HepG2 (cell line): ENCODE results near the gene PLP1. TPM values are rescaled to one million over a fixed set of nuclear protein-coding genes. Genes with fewer than 3 reads are reported as not detected.

Experiments used
- ATAC-seq: fragments of 200-7000 bp; cut with Tn5 transposase; 3 replicates; pipeline ENCODE4 v1.9.1; 2020; ENCODE audit warnings: mild to moderate bottlenecking, moderate library complexity
- BruUV-seq: library from RNA; stranded (reverse); fragments of 400-500 nt; replicated peaks from 2 replicates; lab custom pipeline; 2021; lab: Mats Ljungman, UMichigan
- CTCF ChIA-PET: fragments of 300-600 bp; formaldehyde crosslinking; extraction: SDS; loops from one replicate; lab custom pipeline; 2021; ENCODE audit warnings: low total read pairs, inconsistent platforms, low intra/inter-chr PET ratio; lab: Yijun Ruan, JAX
- POLR2A ChIA-PET: fragments of 350-600 bp; sonication (Branson Sonifier 250); formaldehyde crosslinking; loops from one replicate; lab custom pipeline; 2020; ENCODE audit warnings: antibody characterized with exemption, inconsistent platforms; lab: Yijun Ruan, JAX
- DNase-seq: peaks from one replicate; pipeline ENCODE4 v3.0.0-alpha.2; 2015; ENCODE audit warnings: low spot score
- FAIRE-seq: peaks from 3 replicates; lab custom pipeline; 2011; peaks lifted over from hg19 to GRCh38; lab: Jason Lieb, UNC
- H2AFZ ChIP-seq: one replicate; pipeline ENCODE4 v1.6.1; 2011; ENCODE audit warnings: low read length, inconsistent platforms
- H3K27ac ChIP-seq: fragments of 300-600 bp; 3 replicates; pipeline ENCODE4 v1.8.0; 2011; ENCODE audit warnings: mixed run types, mild to moderate bottlenecking, mixed read lengths, low read length, inconsistent platforms; ENCODE audit not compliant: insufficient read depth; ENCODE audit errors: extremely low read length
- H3K27me3 ChIP-seq, 2 experiments: fragments of 200-600 bp in 1 of 2; 2 replicates in 1 of 2; 3 replicates in 1 of 2; pipeline versions ENCODE4 v1.6.0 to v1.8.0; 2011; ENCODE audit warnings: low read length in 2 of 2, mild to moderate bottlenecking in 2 of 2, moderate library complexity in 2 of 2, inconsistent platforms in 1 of 2; ENCODE audit not compliant: insufficient read depth in 2 of 2, control insufficient read depth in 1 of 2
- H3K36me3 ChIP-seq, 2 experiments: fragments of 200-600 bp in 1 of 2; replicated peaks in 1 of 2; 2 replicates in 1 of 2; 3 replicates in 1 of 2; pipeline versions ENCODE4 v1.5.1 to v1.8.0; 2011; ENCODE audit warnings: low read length in 2 of 2, inconsistent platforms in 1 of 2; ENCODE audit not compliant: insufficient read depth in 2 of 2, control insufficient read depth in 1 of 2
- H3K4me1 ChIP-seq: 2 replicates; pipeline ENCODE4 v1.5.1; 2012; ENCODE audit warnings: low read length, inconsistent platforms; ENCODE audit not compliant: insufficient read depth
- H3K4me2 ChIP-seq: 2 replicates; pipeline ENCODE4 v1.6.0; 2011; ENCODE audit warnings: low read depth, low read length, inconsistent platforms
- H3K4me3 ChIP-seq, 3 experiments: fragments of 200-600 bp in 1 of 3; sonication (generic), shearing (Covaris generic) in 1 of 3; replicated peaks in 1 of 3; 2 replicates each; pipeline ENCODE4 v1.5.1; 2011 to 2016; ENCODE audit warnings: low read length in 3 of 3, inconsistent platforms in 2 of 3, low read depth in 2 of 3, mild to moderate bottlenecking in 2 of 3, control low read depth in 1 of 3, mixed read lengths in 1 of 3; ENCODE audit not compliant: insufficient read depth in 1 of 3
- H3K79me2 ChIP-seq: one replicate; pipeline ENCODE4 v1.6.1; 2011; ENCODE audit warnings: low read length, inconsistent platforms; ENCODE audit not compliant: insufficient read depth
- H3K9ac ChIP-seq: 2 replicates; pipeline ENCODE4 v1.6.0; 2011; ENCODE audit warnings: mild to moderate bottlenecking, low read depth, low read length, inconsistent platforms; ENCODE audit not compliant: insufficient read depth
- H3K9me3 ChIP-seq: 2 replicates; pipeline ENCODE4 v1.5.1; 2012; ENCODE audit warnings: mild to moderate bottlenecking, low read length
- H4K20me1 ChIP-seq: 2 replicates; pipeline ENCODE4 v1.6.0; 2011; ENCODE audit warnings: inconsistent platforms, mild to moderate bottlenecking, low read length, moderate library complexity; ENCODE audit not compliant: insufficient read depth
- BCLAF1 ChIP-seq: fragments of 450-650 bp; IDR thresholded peaks from 2 replicates; pipeline ENCODE4 v1.6.1; 2017; ENCODE audit warnings: mild to moderate bottlenecking
- GABPB1 ChIP-seq: IDR thresholded peaks from 2 replicates; pipeline ENCODE4 v1.6.1; 2016; ENCODE audit warnings: mild to moderate bottlenecking, missing genetic modification reagents, moderate library complexity, missing compliant biosample characterization
- GTF3A ChIP-seq: sonication (generic); formaldehyde crosslinking; conservative IDR thresholded peaks from 2 replicates; pipeline ENCODE4 v1.4.0; 2020; ENCODE audit warnings: mild to moderate bottlenecking, missing genetic modification reagents
- HNRNPL ChIP-seq: fragments of 200-400 bp; formaldehyde crosslinking; IDR thresholded peaks from 2 replicates; pipeline ENCODE4 v1.6.1; 2017; ENCODE audit warnings: mild to moderate bottlenecking, low read depth, low read length
- MZF1 ChIP-seq: sonication (generic); formaldehyde crosslinking; IDR thresholded peaks from 2 replicates; pipeline ENCODE4 v1.8.1; 2023; ENCODE audit warnings: mild to moderate bottlenecking, missing genetic modification reagents, borderline replicate concordance
- NRL ChIP-seq: sonication (generic); formaldehyde crosslinking; IDR thresholded peaks from 2 replicates; pipeline ENCODE4 v1.5.0; 2020; ENCODE audit warnings: missing genetic modification reagents, mild to moderate bottlenecking, moderate library complexity, borderline replicate concordance
- SNAPC4 ChIP-seq: sonication (generic); formaldehyde crosslinking; IDR thresholded peaks from 2 replicates; pipeline ENCODE4 v1.4.0; 2020; ENCODE audit warnings: mild to moderate bottlenecking, missing genetic modification reagents
- U2AF1 ChIP-seq: fragments of 200-400 bp; formaldehyde crosslinking; optimal IDR thresholded peaks from 2 replicates; pipeline ENCODE3; 2017; ENCODE audit warnings: mild to moderate bottlenecking, low read depth, low read length
- WGBS: methylation state at CpG from one replicate; pipeline ENCODE4 v1.1.6; 2017; ENCODE audit warnings: low lambda C conversion rate; 5-methylcytosine and 5-hydroxymethylcytosine counted together
- in situ Hi-C: cut with HindIII; loops from 2 replicates; pipeline ENCODE4 v1.10.0; 2017; ENCODE audit warnings: low pct_unique_long_range_greater_than_20kb; ENCODE audit not compliant: extremely low pct_ligation_motif_present
- intact Hi-C: fragments of 100-400 bp; cut with micrococcal nuclease; formaldehyde crosslinking; loops from one replicate; pipeline ENCODE4 v1.10.0; 2022; ENCODE audit not compliant: unreplicated experiment
- polyA plus RNA-seq, 8 experiments: library from polyadenylated mRNA; depleted of rRNA in 3 of 8; stranded (reverse) in 7 of 8; unstranded in 1 of 8; fragments of >200 nt; fragmentation: Illumina TruSeq in 4 of 8; extraction: Trizol in 4 of 8; gene quantifications; 2 replicates each; pipeline versions ENCODE4 v1.2.1 to v1.2.3, GENCODE V29; 2011 to 2016; ENCODE audit warnings: low read depth in 4 of 8, missing spikeins in 1 of 8, mixed read lengths in 1 of 8; ENCODE audit not compliant: insufficient read depth in 1 of 8
- total RNA-seq, 5 experiments: library from RNA; depleted of rRNA; stranded (reverse); fragments of >200 nt; fragmentation: Illumina TruSeq; extraction: Trizol; gene quantifications; 2 replicates each; pipeline ENCODE4 v1.2.3, GENCODE V29; 2016; ENCODE audit warnings: low read depth in 1 of 5
- TF ChIP-seq, protein P1 (sequence below): sonication (generic); formaldehyde crosslinking; IDR thresholded peaks from 2 replicates; pipeline ENCODE4 v1.4.0; 2020; ENCODE audit warnings: mild to moderate bottlenecking, missing genetic modification reagents, borderline replicate concordance
- TF ChIP-seq, protein P2 (sequence below): sonication (generic); formaldehyde crosslinking; IDR thresholded peaks from 2 replicates; pipeline ENCODE4 v1.8.1; 2023; ENCODE audit warnings: mild to moderate bottlenecking, missing genetic modification reagents, borderline replicate concordance

PLP1 gene
- total and polyA plus RNA-seq, 2 of the 13 experiments (the other 11 are each of a cell fraction or from before 2014, with no cell fraction given), result 0.15 to 0.27 TPM

- TF ChIP-seq SNAPC4 (no peak), GABPB1 (CRISPR knock-in tag) (no peak), NRL (no peak)
Observed at GRCh38 chrX:103729015-103729414, 47.6 kb upstream of the PLP1 start (continued).

- BruUV-seq, result no TSS peak
- no peak for FAIRE-seq
- H3K4me1 ChIP-seq, result no peaks in the 10 kb centered on the region
- TF ChIP-seq MZF1 (CRISPR knock-in tag) (no peak), GTF3A (CRISPR knock-in tag) (no peak), HNRNPL (no peak), BCLAF1 (no peak), U2AF1 (no peak)
- TF ChIP-seq, protein P1, sequence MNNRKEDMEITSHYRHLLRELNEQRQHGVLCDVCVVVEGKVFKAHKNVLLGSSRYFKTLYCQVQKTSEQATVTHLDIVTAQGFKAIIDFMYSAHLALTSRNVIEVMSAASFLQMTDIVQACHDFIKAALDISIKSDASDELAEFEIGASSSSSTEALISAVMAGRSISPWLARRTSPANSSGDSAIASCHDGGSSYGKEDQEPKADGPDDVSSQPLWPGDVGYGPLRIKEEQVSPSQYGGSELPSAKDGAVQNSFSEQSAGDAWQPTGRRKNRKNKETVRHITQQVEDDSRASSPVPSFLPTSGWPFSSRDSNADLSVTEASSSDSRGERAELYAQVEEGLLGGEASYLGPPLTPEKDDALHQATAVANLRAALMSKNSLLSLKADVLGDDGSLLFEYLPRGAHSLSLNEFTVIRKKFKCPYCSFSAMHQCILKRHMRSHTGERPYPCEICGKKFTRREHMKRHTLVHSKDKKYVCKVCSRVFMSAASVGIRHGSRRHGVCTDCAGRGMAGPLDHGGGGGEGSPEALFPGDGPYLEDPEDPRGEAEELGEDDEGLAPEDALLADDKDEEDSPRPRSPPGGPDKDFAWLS (CRISPR knock-in tag), result no peak
- TF ChIP-seq, protein P2, sequence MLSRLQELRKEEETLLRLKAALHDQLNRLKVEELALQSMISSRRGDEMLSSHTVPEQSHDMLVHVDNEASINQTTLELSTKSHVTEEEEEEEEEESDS (CRISPR knock-in tag), result no peak
Observed at GRCh38 chrX:103730147-103730795, 46.4 kb upstream of the PLP1 start.

More at GRCh38 chrX:103730147-103730795, 46.4 kb upstream of the PLP1 start:
- CTCF ChIA-PET, result no interaction called here
- no peaks in the 10 kb centered on the region for H3K36me3 ChIP-seq
- no peaks in the 10 kb centered on the region for H3K9me3 ChIP-seq
- in situ Hi-C loops (no loop called here), intact Hi-C loops (no loop called here)
- H3K79me2 ChIP-seq, result no peaks in the 10 kb centered on the region
- no peak overlapping the region for H3K4me3 ChIP-seq
- no peak overlapping the region for H3K27ac ChIP-seq
- no peak overlapping the region for H3K9ac ChIP-seq
- POLR2A ChIA-PET, result no interaction called here
- WGBS, result 0% methylated on average over 2 of the region's 3 CpGs
- H3K27me3 ChIP-seq, result peaks cover 3% of the 10 kb centered on the region in 2 experiments; a peak in 3 of 5 replicates
- ATAC-seq (no peak), DNase-seq (no peak)
- H3K4me2 ChIP-seq, result no peak overlapping the region
- H2AFZ ChIP-seq, result no peak overlapping the region
- H4K20me1 ChIP-seq, result no peaks in the 10 kb centered on the region
